ENCODE measurements around the gene SETD5.

Gene SETD5

DNA sequence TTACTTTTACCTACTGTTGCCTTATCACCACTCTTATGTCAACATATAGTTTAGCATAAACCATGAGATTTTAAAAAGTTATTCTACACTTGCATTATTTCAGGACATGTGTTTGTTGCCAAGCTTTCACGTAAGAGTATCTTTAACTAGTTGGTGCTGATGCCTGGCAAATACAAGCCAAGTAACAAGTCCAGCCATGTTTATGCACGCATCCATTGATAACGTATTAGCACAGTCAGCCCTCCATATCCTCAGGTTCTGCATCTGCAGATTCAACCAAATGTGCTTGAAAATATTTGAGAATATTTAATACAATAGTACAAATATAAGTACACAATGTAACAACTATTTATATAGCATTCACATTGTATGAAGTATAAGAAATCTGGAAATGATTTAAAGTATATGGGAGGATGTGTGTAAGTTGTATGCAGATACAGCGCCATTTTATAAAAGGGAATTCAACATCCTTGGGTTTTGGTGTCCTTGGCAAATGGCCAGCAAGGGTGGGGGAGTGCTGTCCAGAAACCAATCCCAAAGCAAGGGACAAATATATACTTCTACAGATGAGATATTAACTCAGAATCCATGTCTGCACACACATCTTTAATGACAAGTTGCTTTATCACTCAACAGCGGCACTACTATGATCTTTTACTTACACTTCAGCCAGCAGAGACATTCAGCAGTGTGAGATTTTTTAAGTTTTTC is 8.7 kb upstream of the SETD5 start:
- DNase-seq (ENCODE audit: low spot score), result no peak

DNA sequence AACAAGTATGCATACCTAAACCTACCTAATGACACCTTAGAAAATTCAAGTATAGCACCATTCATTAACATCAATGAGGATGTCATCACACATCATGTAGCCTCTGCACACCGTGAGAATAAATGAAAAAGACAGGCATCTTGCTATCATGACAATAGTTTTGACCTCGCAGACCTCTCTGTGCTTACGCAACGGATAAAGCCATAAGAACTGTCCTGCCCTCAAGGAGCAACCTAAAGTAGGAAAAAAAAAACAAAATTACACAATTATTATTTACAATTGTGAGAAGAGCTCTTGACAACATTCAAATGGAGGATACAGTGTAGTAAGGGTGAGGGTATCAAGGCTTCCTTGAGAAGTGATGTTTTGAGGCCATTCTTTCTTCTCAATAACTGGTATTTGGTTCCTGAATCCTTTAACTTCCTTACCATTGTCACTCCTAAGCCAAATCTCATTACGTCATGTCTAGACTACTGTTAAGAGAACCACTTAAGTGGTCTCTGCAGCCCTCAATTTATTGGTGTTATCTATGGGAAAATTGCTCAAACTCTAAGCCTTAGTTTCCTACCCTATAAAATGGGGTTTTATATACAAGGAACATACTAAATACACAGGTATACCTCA is 7.0 kb upstream of the SETD5 start:
- no peak for DNase-seq (ENCODE audit: low spot score)

DNA sequence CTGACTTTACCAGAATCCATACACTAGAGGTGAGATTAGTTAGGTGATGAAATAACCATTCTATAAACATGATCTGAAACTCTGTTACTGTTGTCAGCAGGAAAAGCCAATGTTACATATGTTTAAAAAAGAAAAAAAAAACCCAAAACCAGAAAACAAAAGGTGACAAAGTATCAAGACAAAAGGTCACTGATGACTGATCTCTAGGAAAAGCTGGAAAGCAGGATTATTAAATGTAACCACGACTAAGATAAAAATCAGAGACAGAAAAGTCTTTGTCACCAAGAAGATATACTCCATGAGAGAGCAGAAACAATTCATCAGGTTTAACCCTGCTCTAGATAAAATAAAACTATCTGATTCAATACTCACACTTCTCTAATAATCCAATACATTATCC is 5.4 kb upstream of the SETD5 start:
- no peak for DNase-seq (ENCODE audit: low spot score)

DNA sequence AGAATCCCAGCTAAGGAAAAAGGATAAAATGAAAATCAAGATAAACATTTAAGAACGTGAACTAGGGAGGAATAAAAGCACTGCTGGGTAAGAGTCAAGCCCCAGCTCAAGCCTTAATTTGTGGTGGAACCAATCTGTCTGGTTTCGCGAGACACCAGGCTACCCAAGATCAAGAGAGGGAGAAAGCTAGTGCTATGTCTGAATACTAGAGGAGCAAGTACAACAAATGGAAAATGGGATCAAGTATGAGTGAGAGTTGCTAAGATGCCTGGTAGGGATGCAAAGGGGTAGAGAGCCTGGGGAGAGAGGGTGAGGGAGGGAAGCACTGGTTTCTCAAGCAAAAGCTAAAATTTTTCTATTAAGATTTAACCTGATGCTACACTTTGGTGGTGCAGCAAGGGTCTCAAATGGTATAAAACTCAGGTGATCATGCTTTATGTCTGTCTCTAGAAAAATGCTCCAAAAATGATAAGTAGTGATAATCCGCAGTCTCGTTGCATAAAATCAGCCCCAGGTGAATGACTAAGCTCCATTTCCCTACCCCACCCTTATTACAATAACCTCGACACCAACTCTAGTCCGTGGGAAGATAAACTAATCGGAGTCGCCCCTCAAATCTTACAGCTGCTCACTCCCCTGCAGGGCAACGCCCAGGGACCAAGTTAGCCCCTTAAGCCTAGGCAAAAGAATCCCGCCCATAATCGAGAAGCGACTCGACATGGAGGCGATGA is 1.7 kb upstream of the SETD5 start:
- DNase-seq (ENCODE audit: low spot score), result no peak

DNA sequence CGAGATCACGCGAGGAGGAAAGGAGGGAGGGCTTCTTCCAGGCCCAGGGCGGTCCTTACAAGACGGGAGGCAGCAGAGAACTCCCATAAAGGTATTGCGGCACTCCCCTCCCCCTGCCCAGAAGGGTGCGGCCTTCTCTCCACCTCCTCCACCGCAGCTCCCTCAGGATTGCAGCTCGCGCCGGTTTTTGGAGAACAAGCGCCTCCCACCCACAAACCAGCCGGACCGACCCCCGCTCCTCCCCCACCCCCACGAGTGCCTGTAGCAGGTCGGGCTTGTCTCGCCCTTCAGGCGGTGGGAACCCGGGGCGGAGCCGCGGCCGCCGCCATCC is 1.1 kb upstream of the SETD5 start:
- peak; percentile 96 for DNase-seq (ENCODE audit: low spot score)

- peak; percentile 99 for DNase-seq (ENCODE audit: low spot score)
Measured at GRCh38 chr3:9396632-9397331, 633 bp upstream of the SETD5 start.

GRCh38 chr3:9397906-9398699 is 688 bp downstream of the SETD5 start:
- DNase-seq (ENCODE audit: low spot score), result peak; percentile 68

DNA sequence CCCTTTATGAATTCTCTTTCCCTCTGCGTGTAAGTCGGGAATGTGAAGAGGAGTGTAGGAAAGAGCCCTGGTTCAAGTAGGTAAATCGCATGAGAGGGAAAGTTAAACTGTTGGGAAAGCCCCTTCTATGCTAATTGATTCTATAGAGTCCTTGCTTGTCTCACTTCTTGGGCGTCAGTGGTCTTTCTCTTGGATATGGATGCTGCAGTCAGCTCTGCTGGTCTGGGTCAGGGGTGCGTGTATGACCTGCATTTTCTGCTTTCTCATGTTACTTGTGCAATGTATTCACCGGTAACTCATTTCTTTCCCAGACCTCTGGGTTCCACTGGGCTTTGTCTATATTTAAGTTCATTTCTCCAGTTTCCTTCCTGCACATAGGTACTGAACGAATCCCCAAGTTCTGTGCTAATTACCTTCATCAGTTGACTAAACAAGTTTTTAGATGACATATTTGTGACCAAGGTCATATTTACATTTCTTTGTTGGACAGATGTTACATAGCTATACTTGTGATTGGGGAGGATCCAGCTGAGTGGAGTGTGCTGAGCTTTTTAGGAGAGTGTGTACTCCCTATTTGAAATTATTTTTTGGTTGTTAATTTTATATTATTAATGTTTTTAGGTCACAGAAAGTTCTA is 1.4 kb downstream of the SETD5 start:
- peak; percentile 75 for DNase-seq (ENCODE audit: low spot score)

GRCh38 chr3:9399337-9399703 is 1.9 kb downstream of the SETD5 start:
- DNase-seq (ENCODE audit: low spot score), result no peak

DNA sequence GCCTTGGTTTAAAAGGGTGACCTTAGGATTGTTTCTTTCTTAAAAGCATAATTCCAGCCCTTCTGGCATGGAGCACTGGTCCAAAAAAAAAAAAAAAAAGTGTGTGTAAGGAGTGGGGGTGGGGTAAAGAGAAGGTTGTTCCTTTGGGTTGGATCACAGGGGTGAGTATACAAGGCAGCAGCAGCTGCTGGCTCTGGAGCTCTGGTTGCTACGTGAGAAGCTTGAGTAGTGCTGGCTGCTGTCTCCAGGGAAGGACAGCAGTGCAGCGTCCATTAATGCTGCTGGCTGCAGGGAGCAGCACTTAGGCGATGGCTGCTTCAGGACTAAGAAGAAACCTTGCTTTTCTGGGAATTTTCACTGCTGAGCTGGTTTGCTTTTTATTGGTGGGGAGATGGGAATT is 2.3 kb downstream of the SETD5 start:
- peak; percentile 73 for DNase-seq (ENCODE audit: low spot score)

GRCh38 chr3:9400616-9401015 is 3.2 kb downstream of the SETD5 start:
- no peak for DNase-seq (ENCODE audit: low spot score)

DNA sequence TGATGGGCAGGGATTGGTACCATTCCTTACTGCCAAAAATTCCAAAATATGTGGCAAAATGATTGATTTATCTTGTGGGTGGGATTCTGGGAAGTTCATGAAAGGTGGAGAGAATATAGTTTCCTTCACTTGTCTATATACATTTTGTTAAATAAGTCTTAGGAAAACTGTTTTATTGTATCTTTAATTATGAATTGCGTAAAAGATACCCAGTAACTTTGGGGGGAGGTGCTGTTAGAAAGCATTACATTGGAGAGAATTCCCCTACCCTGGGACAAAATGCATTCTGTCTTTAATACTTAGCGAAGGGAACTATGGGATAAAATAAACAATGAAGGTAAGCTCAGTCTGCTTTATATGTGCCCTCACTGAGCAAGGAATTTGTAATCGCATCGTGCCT is 4.6 kb downstream of the SETD5 start:
- DNase-seq (ENCODE audit: low spot score), result no peak

GRCh38 chr3:9402410-9403228 is 5.2 kb downstream of the SETD5 start:
- no peak for DNase-seq (ENCODE audit: low spot score)

- DNase-seq (ENCODE audit: low spot score), result no peak
Measured at GRCh38 chr3:9403463-9403862, 6.0 kb downstream of the SETD5 start.

DNA sequence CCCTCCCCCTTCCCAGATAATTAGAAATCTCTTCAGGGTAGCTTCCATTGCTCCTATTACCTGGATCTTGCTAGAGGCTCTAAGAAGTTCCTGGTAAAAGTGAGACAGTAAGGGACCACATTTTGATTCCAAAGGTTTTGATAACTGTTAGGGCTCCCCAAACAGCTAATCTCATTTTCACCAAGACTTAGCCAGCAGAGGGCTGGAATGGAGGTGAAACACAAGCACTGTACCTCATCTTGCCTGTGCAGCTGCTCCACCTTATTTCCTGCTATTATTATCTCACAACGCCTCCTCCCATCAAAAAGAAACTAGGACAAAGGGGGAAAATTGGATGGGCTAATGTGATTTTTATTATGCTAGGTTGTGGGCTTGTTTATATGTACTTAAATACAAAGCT is 7.3 kb downstream of the SETD5 start:
- peak; percentile 43 for DNase-seq (ENCODE audit: low spot score)

DNA sequence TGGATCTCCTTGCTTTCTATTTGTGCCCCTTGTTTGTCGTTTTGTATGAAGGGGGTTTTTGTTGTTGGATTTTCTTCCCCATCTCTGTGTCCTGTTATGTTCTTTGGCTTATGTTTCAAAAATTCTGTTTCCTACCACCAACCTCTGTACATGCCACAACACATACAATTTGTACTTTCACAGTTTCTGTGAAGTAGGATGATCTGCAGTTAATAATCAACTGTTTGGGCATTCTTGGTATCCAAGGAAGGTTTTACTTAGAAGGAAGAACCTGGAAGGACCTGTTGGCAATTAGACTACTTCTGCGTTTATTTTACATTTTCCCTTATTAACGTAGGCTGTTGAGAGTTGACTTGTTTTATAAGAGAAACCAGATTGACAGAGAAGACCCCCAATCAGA is 8.3 kb downstream of the SETD5 start:
- DNase-seq (ENCODE audit: low spot score), result no peak

DNA sequence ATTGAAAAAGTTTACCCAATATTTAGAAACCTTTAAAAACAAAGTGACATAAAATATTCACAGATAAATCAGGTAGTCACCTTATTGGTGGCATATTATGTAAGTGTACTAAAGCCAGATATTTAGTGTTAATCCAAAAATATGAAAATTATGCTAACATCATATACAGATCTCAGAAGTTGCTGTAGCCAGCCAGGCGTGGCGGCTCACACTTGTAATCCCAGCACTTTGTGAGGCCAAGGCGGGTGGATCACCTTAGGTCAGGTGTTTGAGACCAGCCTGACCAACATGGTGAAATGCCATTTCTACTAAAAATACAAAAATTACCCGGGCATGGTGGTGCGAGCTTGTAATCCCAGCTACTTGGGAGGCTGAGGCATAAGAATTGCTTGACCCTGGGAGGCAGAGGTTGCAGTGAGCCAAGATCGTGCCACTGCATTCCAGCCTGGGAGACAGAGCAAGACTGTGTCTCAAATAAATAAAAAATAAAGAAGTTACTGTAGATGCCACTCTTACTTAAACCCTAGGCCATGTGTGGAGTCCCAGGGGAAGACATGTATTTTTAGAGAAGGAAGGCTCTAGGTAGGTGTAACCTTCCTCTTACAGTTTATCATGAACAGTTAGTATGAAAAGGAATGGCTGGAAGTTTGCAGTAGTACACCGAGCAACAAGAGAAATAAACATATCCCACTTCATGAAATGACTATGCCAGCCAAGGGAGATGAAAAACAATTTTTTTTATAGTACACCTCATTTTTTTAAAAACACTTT is 9.6 kb downstream of the SETD5 start:
- no peak for DNase-seq (ENCODE audit: low spot score)

DNA sequence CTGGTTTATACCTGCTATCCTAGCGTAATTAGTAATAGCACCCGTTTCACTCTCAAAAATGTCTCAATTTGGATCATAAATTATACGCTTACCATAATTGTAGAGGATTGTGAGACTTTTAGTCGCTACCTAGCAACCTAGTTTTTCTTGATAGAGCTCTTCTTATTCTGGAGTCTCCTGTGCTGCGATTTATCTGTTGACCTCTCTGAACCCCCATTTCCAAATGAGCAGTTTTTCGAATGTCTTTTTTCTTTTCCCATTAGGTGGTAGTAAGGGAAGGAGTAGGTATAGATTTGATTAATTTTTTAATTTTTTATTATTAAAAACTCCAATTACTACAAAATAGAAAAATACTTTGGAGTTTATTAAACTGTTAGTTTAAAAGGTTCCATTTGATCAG is 10.6 kb downstream of the SETD5 start:
- no peak for DNase-seq (ENCODE audit: low spot score)

- DNase-seq (ENCODE audit: low spot score), result no peak
Measured at GRCh38 chr3:9408546-9408945, 11.1 kb downstream of the SETD5 start.

Measured in NAMALWA (cell line).